Measurements from ENCODE around the gene HELZ2. TPM values are rescaled to one million over a fixed set of nuclear protein-coding genes. Genes with fewer than 3 reads are reported as not detected.

HELZ2 gene
- total RNA-seq, 2 donors from 2014 or later: 37.1 to 46.1 TPM

DNA sequence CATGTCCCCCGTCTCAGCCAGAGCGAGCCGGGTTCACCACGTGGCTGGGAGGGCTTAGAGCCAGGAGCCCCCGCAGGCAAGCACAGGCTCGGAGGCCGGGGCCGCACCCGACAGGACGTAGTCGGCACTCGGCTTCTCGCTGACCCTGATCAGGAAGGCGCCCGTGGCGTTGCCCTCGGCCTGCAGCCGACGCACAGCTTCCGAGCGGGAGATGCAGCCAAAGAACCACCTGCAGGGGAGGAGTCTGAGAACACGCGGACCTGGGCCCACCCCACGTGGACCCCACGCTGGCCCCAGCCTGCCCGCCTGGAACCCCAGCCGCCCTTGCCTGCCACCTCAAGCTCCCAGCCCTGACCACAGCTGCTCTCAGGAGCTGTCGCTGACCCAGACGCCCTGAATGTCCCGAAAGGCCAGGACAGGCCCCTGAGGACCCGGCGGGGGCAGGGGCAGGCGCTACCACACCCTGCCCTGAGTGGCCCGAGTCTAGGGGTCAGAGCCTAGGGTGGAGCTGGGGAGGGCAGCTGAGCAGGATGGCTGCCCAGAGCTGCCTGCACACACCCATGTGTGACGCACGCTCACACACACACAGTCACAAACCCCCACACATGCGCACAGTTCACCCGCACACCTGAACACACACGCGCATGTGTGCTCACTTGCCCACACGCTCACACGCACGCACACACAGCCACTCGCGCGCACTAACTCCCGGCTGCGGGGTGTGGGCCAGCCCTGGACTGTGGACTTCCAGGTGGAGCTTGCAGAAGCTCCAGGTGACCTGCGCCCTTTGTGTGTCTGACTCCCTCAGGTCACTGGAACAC is 39.0 kb downstream of the HELZ2 start:
- TF ChIP-seq POLR2A (IDR thresholded peaks at IDR 0.05): no peak
- Histone ChIP-seq H3K27ac (no peak overlapping the region), H3K4me3 (no peak overlapping the region), H3K4me1 (replicated peaks) (peaks cover 5% of the 10 kb centered on the region), H3K27me3 (replicated peaks; ENCODE audit: insufficient read depth) (no peaks in the 10 kb centered on the region), H3K9me3 (no peaks in the 10 kb centered on the region), H3K36me3 (no peaks in the 10 kb centered on the region)
- intact Hi-C loops (cut with DNase I): loop anchor here (5.0 to 10.0 kb wide), 2 partner anchors 330 to 437 kb away; partner anchors contain the start of genes ABHD16B and TPD52L2
- 50% methylated on average over 45 of the region's 49 CpGs for WGBS
- DNase-seq (ENCODE audit: low spot score): no peak

DNA sequence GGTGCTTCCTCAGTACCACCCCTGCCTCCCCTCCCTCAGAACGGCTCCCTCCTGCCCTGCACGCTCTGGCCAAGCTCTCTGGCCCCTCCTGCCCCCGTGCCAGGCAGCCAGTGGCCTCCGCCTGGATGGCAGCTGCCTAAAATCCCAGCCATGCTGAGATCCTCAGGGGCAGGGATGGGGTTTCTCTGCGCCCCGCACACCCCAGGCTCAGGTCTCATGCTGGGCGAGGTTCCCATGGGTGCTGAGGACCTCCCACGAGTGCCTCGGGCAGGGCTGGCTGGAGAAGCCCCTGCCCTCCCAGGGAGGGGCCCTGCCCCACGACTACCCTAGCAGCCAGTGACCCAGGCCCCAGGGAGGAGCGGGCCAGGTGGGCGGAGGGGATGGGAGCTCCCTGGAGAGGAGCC is 39.6 kb downstream of the HELZ2 start:
- peaks cover 5% of the 10 kb centered on the region for H3K4me1 ChIP-seq (replicated peaks)
- H3K27me3 ChIP-seq (replicated peaks; ENCODE audit: insufficient read depth): no peaks in the 10 kb centered on the region
- no peak overlapping the region for H3K27ac ChIP-seq
- intact Hi-C loops (cut with DNase I): loop anchor here (10.0 kb wide), 1 partner anchor 330 kb away; the partner anchor contains the start of genes ABHD16B and TPD52L2
- DNase-seq (ENCODE audit: low spot score): no peak
- H3K9me3 ChIP-seq: no peaks in the 10 kb centered on the region
- no peak overlapping the region for H3K4me3 ChIP-seq
- no peaks in the 10 kb centered on the region for H3K36me3 ChIP-seq
- 30% methylated on average over 12 of the region's 12 CpGs for WGBS
- TF ChIP-seq, protein P1, sequence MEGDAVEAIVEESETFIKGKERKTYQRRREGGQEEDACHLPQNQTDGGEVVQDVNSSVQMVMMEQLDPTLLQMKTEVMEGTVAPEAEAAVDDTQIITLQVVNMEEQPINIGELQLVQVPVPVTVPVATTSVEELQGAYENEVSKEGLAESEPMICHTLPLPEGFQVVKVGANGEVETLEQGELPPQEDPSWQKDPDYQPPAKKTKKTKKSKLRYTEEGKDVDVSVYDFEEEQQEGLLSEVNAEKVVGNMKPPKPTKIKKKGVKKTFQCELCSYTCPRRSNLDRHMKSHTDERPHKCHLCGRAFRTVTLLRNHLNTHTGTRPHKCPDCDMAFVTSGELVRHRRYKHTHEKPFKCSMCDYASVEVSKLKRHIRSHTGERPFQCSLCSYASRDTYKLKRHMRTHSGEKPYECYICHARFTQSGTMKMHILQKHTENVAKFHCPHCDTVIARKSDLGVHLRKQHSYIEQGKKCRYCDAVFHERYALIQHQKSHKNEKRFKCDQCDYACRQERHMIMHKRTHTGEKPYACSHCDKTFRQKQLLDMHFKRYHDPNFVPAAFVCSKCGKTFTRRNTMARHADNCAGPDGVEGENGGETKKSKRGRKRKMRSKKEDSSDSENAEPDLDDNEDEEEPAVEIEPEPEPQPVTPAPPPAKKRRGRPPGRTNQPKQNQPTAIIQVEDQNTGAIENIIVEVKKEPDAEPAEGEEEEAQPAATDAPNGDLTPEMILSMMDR (IDR thresholded peaks at IDR 0.05): no peak

DNA sequence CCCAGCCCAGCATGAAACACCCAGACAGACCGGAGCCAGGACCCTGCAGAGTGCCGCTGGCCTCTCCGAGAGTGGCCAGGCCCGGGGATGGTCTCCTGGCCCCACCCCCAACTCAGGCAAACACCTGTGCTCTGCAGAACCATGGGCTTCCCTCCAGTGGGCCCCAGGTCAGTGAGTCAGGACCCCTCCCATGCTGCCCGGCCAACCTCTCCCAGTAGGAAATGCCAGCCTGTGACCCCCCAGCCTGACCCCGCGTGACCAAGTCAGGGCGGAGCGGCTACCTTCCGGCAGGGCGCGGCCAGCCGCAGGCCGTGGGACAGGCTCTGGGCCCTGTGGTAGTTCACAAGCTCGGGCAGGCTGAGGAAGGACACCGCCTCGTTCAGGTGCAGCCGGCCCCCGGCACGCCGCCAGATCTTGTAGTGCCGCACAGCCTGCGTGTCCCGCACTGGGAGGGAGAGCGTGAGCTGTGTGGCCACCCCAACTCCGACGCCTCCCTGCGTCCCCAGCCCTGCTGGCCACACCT is 40.1 kb downstream of the HELZ2 start:
- H3K27ac ChIP-seq: no peak overlapping the region
- H3K4me3 ChIP-seq: no peak overlapping the region
- intact Hi-C loops (cut with DNase I): loop anchor here (10.0 kb wide), 1 partner anchor 331 kb away; the partner anchor contains the start of genes ABHD16B and TPD52L2
- H3K4me1 ChIP-seq (replicated peaks): peaks cover 5% of the 10 kb centered on the region
- whole genome bisulfite sequencing: 33% methylated on average over 16 of the region's 28 CpGs
- no peaks in the 10 kb centered on the region for H3K27me3 ChIP-seq (replicated peaks; ENCODE audit: insufficient read depth)
- peak; percentile 52 for DNase-seq (ENCODE audit: low spot score)
- peak; percentile 18 for TF ChIP-seq POLR2AphosphoS5 (IDR thresholded peaks at IDR 0.05)
- TF ChIP-seq, protein P1 (IDR thresholded peaks at IDR 0.05): peak in 1 of 4 experiments; percentile 18
- TF ChIP-seq POLR2A (IDR thresholded peaks at IDR 0.05): peak; percentile 60
- no peaks in the 10 kb centered on the region for H3K36me3 ChIP-seq
- H3K9me3 ChIP-seq: no peaks in the 10 kb centered on the region

DNA sequence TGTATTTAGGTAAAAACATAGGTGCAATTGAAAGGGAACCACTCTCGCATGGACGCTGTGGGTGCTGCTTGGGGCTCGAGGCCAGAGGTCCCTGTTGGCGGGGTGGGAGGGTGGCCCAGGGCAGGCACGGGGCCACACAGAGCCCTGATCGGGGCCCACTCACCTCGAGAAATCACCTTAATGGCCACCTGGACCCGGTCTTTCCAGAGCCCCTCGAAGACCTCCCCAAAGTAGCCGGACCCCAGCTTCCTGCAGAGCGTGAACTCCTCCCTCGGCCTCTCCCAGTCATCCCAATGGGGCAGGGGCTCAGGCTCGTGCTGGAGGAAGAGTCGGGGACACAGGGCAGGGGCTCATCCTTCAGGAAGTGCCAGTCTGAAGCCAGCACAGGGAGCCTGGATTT is 40.7 kb downstream of the HELZ2 start:
- intact Hi-C loops (cut with DNase I): loop anchor here (10.0 kb wide), 1 partner anchor 331 kb away; the partner anchor contains the start of genes ABHD16B and TPD52L2
- no peak overlapping the region for H3K27ac ChIP-seq
- H3K4me3 ChIP-seq: no peak overlapping the region
- no peak for DNase-seq (ENCODE audit: low spot score)
- H3K9me3 ChIP-seq: no peaks in the 10 kb centered on the region
- TF ChIP-seq POLR2AphosphoS5 (IDR thresholded peaks at IDR 0.05): no peak
- TF ChIP-seq POLR2A (IDR thresholded peaks at IDR 0.05): no peak
- TF ChIP-seq, protein P1 (IDR thresholded peaks at IDR 0.05): no peak
- H3K4me1 ChIP-seq (replicated peaks): peaks cover 5% of the 10 kb centered on the region
- no peaks in the 10 kb centered on the region for H3K27me3 ChIP-seq (replicated peaks; ENCODE audit: insufficient read depth)
- H3K36me3 ChIP-seq: no peaks in the 10 kb centered on the region
- 81% methylated on average over 14 of the region's 14 CpGs for WGBS

DNA sequence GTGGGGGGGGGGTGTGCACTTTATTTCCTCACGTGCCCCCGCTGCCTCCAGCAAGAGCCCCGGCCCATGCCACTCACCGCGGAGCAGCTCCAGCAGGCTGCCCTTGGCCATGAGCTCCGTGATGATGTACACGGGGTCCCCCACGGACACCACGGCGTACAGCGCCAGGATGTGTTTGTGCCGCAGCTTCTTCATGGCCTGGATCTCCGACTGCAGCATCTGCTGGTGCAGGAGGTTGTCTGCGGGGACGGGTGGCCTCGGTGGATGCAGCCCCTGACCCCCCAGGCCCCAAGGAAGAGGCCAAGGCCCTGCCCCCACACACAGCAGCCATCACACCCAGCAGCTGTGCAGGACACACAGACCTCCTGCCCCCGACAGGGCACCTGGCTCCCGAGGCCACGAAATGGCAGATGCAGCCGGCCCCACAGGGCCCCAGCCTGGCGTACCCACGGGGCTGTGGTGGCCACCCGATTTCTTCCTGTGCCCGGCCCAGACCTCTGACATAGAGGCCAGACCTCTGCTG is 41.5 kb downstream of the HELZ2 start:
- 75% methylated on average over 23 of the region's 24 CpGs for WGBS
- Histone ChIP-seq H3K9me3 (no peaks in the 10 kb centered on the region), H3K27ac (no peak overlapping the region), H3K27me3 (replicated peaks; ENCODE audit: insufficient read depth) (no peaks in the 10 kb centered on the region), H3K4me3 (no peak overlapping the region), H3K36me3 (no peaks in the 10 kb centered on the region), H3K4me1 (replicated peaks) (peaks cover 5% of the 10 kb centered on the region)
- DNase-seq (ENCODE audit: low spot score): no peak
- intact Hi-C loops (cut with DNase I): loop anchor here (10.0 kb wide), 1 partner anchor 332 kb away; the partner anchor contains the start of genes ABHD16B and TPD52L2
- no peak for TF ChIP-seq POLR2A (IDR thresholded peaks at IDR 0.05)
- no peak for TF ChIP-seq POLR2AphosphoS5 (IDR thresholded peaks at IDR 0.05)
- TF ChIP-seq, protein P1 (IDR thresholded peaks at IDR 0.05): no peak
